Activated CD8-positive, alpha-beta T cell treated with anti-CD3 and anti-CD28 coated beads for 36 hours (primary cell): Measurements from ENCODE around the gene SV2A. TPM values are rescaled to one million over a fixed set of nuclear protein-coding genes. Genes with fewer than 3 reads are reported as not detected.
A peak's percentile ranks its signal among the peaks of the same experiment; 100 is the strongest.

Experiments
- ATAC-seq: fragments of 200-7000 bp; cut with Tn5 transposase; one replicate; pipeline ENCODE4 v1.10.0; 2021; ENCODE audit warnings: mild to moderate bottlenecking, moderate library complexity
- CTCF ChIA-PET: fragments of 350-600 bp; sonication (Branson Sonifier 250); formaldehyde crosslinking; loops from one replicate; lab custom pipeline; 2021; ENCODE audit warnings: antibody characterized with exemption; lab: Charles Lee
- POLR2A ChIA-PET: fragments of 350-600 bp; sonication (Branson Sonifier 250); formaldehyde crosslinking; loops from one replicate; lab custom pipeline; 2021; ENCODE audit warnings: antibody characterized with exemption; lab: Charles Lee
- DNase-seq: peaks from one replicate; pipeline ENCODE4 v3.0.0-alpha.2; 2020
- H3K27ac Mint-ChIP-seq: one replicate; pipeline ENCODE4 v1.8.0; 2021; ENCODE audit warnings: mild to moderate bottlenecking, mixed read lengths
- H3K27me3 Mint-ChIP-seq: one replicate; pipeline ENCODE4 v1.8.0; 2021; ENCODE audit warnings: mixed read lengths
- H3K36me3 Mint-ChIP-seq: one replicate; pipeline ENCODE4 v1.8.0; 2021; ENCODE audit warnings: low read depth, mixed read lengths
- H3K4me1 Mint-ChIP-seq: one replicate; pipeline ENCODE4 v1.8.0; 2021; ENCODE audit warnings: low read depth, mixed read lengths
- H3K4me3 Mint-ChIP-seq: one replicate; pipeline ENCODE4 v1.8.0; 2021; ENCODE audit warnings: mild to moderate bottlenecking, moderate library complexity, mixed read lengths
- H3K9me3 Mint-ChIP-seq: one replicate; pipeline ENCODE4 v1.8.0; 2021; ENCODE audit warnings: mixed read lengths
- CTCF ChIP-seq: fragments of 200-600 bp; IDR thresholded peaks from one replicate; pipeline ENCODE4 v1.8.0; 2022; ENCODE audit warnings: antibody characterized with exemption, mild to moderate bottlenecking
- intact Hi-C: fragments of 100-400 bp; cut with micrococcal nuclease; formaldehyde crosslinking; loops from one replicate; pipeline ENCODE4 v1.10.0; 2022
- total RNA-seq, 2 experiments: library from RNA; stranded (reverse); gene quantifications; one replicate each; pipeline ENCODE4 v1.2.3, GENCODE V29; 2021

SV2A gene
- total RNA-seq, 2 experiments from 2014 or later, result 8.2 to 9.1 TPM

GRCh38 chr1:149927563-149928400, 10.1 kb upstream of the SV2A start, which contains the start of gene SF3B4:
SF3B4 (minus strand) TSS chr1:149927803; CDS start chr1:149927759, 44 bp downstream.
- no peaks in the 10 kb centered on the region for H3K9me3 Mint-ChIP-seq
- CTCF ChIA-PET, result interaction anchor here (0.9 kb wide), 1 partner anchor 39 kb away, joined by 4 read pairs; no protein-coding TSS in a partner anchor
- peak within 1 kb of the TSS; percentile 99 for H3K4me3 Mint-ChIP-seq
- TF ChIP-seq CTCF, result no peak
- intact Hi-C loops, result loop anchor here (2.0 kb wide), 1 partner anchor 39 kb away; no protein-coding TSS in a partner anchor
- POLR2A ChIA-PET, result interaction anchor here (0.7 to 7.2 kb wide), 12 partner anchors 9 to 233 kb away, joined by 3 to 62 read pairs (median 4); a partner anchor contains a TSS
- peak; percentile 97 for ATAC-seq
- no peaks in the 10 kb centered on the region for H3K27me3 Mint-ChIP-seq
- peak; percentile 97 for DNase-seq
- H3K27ac Mint-ChIP-seq, result peak within 1 kb of the TSS; percentile 94
- H3K36me3 Mint-ChIP-seq, result peaks cover 41% of the 10 kb centered on the region
- peaks cover 35% of the 10 kb centered on the region for H3K4me1 Mint-ChIP-seq

DNA sequence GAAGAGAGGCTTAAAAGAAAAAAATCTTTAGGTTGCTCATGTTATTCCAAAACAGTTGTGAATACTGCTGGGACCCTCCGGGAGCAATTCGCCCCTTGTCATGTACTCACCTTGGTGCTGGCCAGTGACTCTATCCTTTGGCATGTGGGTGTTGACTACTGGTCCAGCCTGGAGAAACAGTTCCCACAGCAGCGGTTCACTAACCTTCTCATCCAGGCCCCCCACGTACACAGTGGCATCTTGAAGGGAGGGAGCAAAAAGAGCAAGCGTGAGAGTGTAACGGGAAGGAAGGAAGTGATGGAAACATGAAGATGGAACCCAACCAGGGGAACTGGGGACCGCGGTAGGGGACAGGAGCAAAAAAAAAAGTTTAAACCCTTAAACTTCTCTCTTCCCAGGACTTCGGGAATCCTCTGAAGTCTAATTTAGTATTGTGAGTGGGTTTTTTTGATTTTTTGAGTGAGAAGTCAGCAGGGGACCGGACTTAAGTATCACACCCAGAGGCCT, 9.5 kb upstream of the SV2A start:
- peaks cover 35% of the 10 kb centered on the region for H3K4me1 Mint-ChIP-seq
- peaks cover 45% of the 10 kb centered on the region for H3K36me3 Mint-ChIP-seq
- no peak for TF ChIP-seq CTCF
- ChIA-PET POLR2A (interaction anchor here (4.2 to 7.2 kb wide), 2 partner anchors 40 to 41 kb away, joined by 19 to 62 read pairs; a partner anchor contains a TSS), CTCF (no interaction called here)
- H3K27me3 Mint-ChIP-seq, result no peaks in the 10 kb centered on the region
- peak overlapping the region; percentile 99 for H3K4me3 Mint-ChIP-seq
- ATAC-seq (no peak), DNase-seq (no peak)
- intact Hi-C loops, result loop anchor here (2.0 kb wide), 1 partner anchor 38 kb away; no protein-coding TSS in a partner anchor
- H3K27ac Mint-ChIP-seq, result peak overlapping the region; percentile 94
- no peaks in the 10 kb centered on the region for H3K9me3 Mint-ChIP-seq

DNA sequence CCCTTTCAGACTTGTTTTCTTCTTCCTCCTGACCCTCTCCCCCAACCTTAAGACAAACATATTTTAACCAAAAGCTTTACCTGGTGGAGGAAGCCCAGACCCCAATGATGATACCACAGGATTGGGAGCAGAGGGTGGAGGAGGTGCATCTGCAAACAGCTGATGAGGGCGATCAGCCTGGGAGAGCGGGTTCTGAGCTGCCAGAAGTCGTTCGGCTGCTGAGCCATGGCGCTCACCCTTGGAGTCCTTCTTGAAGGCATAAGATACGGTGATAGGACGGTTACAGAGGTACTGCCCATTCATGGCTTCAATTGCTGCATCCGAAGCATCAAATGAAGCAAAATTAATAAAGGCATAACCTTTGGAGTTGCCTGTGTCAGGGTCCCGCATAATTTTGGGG, 8.7 kb upstream of the SV2A start:
- peak overlapping the region; percentile 40 for H3K27ac Mint-ChIP-seq
- H3K36me3 Mint-ChIP-seq, result peaks cover 51% of the 10 kb centered on the region
- no peak for DNase-seq
- ChIA-PET CTCF (no interaction called here), POLR2A (interaction anchor here (2.6 to 4.2 kb wide), 2 partner anchors 38 to 40 kb away, joined by 14 to 19 read pairs; a partner anchor contains a TSS)
- TF ChIP-seq CTCF, result no peak
- intact Hi-C loops, result loop anchor here (2.0 kb wide), 1 partner anchor 37 kb away; no protein-coding TSS in a partner anchor
- H3K9me3 Mint-ChIP-seq, result no peaks in the 10 kb centered on the region
- ATAC-seq, result no peak
- H3K4me1 Mint-ChIP-seq, result peaks cover 30% of the 10 kb centered on the region
- peak overlapping the region; percentile 99 for H3K4me3 Mint-ChIP-seq
- H3K27me3 Mint-ChIP-seq, result no peaks in the 10 kb centered on the region

- H3K9me3 Mint-ChIP-seq, result no peaks in the 10 kb centered on the region
- peak overlapping the region; percentile 40 for H3K27ac Mint-ChIP-seq
- no peak for DNase-seq
- peaks cover 27% of the 10 kb centered on the region for H3K4me1 Mint-ChIP-seq
- peaks cover 51% of the 10 kb centered on the region for H3K36me3 Mint-ChIP-seq
- no peaks in the 10 kb centered on the region for H3K27me3 Mint-ChIP-seq
- ATAC-seq, result no peak
- TF ChIP-seq CTCF, result no peak
- ChIA-PET POLR2A (interaction anchor here (1.2 to 4.2 kb wide), 3 partner anchors 9 to 39 kb away, joined by 3 to 19 read pairs (median 14); a partner anchor contains a TSS), CTCF (interaction anchor here (1.5 kb wide), 1 partner anchor 36 kb away, joined by 3 read pairs; no protein-coding TSS in a partner anchor)
- peak overlapping the region; percentile 99 for H3K4me3 Mint-ChIP-seq
- intact Hi-C loops, result loop anchor here (2.0 kb wide), 1 partner anchor 37 kb away; no protein-coding TSS in a partner anchor
These were observed 8.1 kb upstream of the SV2A start for GRCh38 chr1:149925751-149926150.
